NCI-H524 (cell line): Measurements from ENCODE around the gene ATP1B2.
A peak's percentile ranks its signal among the peaks of the same experiment; 100 is the strongest.

Experiments used
- DNase-seq, 2 experiments: peaks; one replicate each; lab custom pipeline; 2025; lab: John Stamatoyannopoulos, UW

Gene ATP1B2

GRCh38 chr17:7685533-7686221 lies 35.0 kb downstream of the ATP1B2 start:
- DNase-seq, result peak; percentile 61 to 73

- peak in 1 of 2 experiments; percentile 73 for DNase-seq
These were observed 35.7 kb downstream of the ATP1B2 start for GRCh38 chr17:7686222-7687071.

- DNase-seq, result peak; percentile 51 to 82
These were observed 36.6 kb downstream of the ATP1B2 start, which contains the start of gene TP53 for GRCh38 chr17:7687072-7687907. TP53 (minus strand) TSS chr17:7687490; CDS start chr17:7676594, 10,896 bp downstream.

GRCh38 chr17:7687908-7688807 lies 37.4 kb downstream of the ATP1B2 start, which contains the start of gene WRAP53:
WRAP53 (plus strand) TSS chr17:7688477; CDS start chr17:7688649, 172 bp downstream.
- DNase-seq, result peak; percentile 89 to 91

GRCh38 chr17:7688808-7689316 lies 38.1 kb downstream of the ATP1B2 start:
- DNase-seq, result no peak

- DNase-seq, result peak; percentile 32 to 62
These were observed 44.9 kb downstream of the ATP1B2 start for GRCh38 chr17:7695586-7695985.

GRCh38 chr17:7697828-7698588 lies 47.3 kb downstream of the ATP1B2 start:
- no peak for DNase-seq

GRCh38 chr17:7700510-7700909 lies 49.8 kb downstream of the ATP1B2 start:
- DNase-seq, result no peak

GRCh38 chr17:7701681-7702080 lies 51.0 kb downstream of the ATP1B2 start:
- no peak for DNase-seq

- no peak for DNase-seq
These were observed 52.0 kb downstream of the ATP1B2 start for GRCh38 chr17:7702776-7703175.

- peak; percentile 8 to 15 for DNase-seq
These were observed 53.1 kb downstream of the ATP1B2 start for GRCh38 chr17:7703584-7704479.

- DNase-seq, result peak; percentile 14 to 34
These were observed 54.0 kb downstream of the ATP1B2 start, which contains the start of gene EFNB3 for GRCh38 chr17:7704601-7705268. EFNB3 (plus strand) TSS chr17:7705202; CDS start chr17:7705599, 397 bp downstream.

- DNase-seq, result no peak
These were observed 54.8 kb downstream of the ATP1B2 start for GRCh38 chr17:7705269-7706255.

- DNase-seq, result no peak
These were observed 56.1 kb downstream of the ATP1B2 start for GRCh38 chr17:7706631-7707354.
